Body of pancreas (tissue), 4 donors: ENCODE data around the gene ZNF816.
A peak's percentile ranks its signal among the peaks of the same experiment; 100 is the strongest.
"Not testable (repeated sequence)": the region's sequence is repeated elsewhere in the genome, so short reads cannot be mapped to it uniquely, and the experiment has no call there.

Experiments
- CTCF ChIP-seq, 7 experiments: fragments of 450-650 bp in 4 of 7; fragments of 200-600 bp in 3 of 7; sonication (generic) in 3 of 7; IDR thresholded peaks; one replicate each; pipeline ENCODE4 v1.5.1; 2016 to 2019; ENCODE audit warnings: antibody characterized with exemption in 7 of 7
- POLR2A ChIP-seq, 3 donors: fragments of 450-650 bp; IDR thresholded peaks; one replicate each; pipeline ENCODE4 v1.6.1; 2016; ENCODE audit warnings: antibody characterized with exemption in 3 of 3, mild to moderate bottlenecking in 2 of 3

GRCh38 chr19:52944703-52945493 lies 17.8 kb downstream of the ZNF816 start:
- TF ChIP-seq CTCF (IDR thresholded peaks at IDR 0.05) = not testable (repeated sequence)
- peak in 1 of 3 donors; percentile 20 for TF ChIP-seq POLR2A (IDR thresholded peaks at IDR 0.05)
